Coronary artery (tissue), 2 donors: ENCODE measurements around the gene ARMS2.
A peak's percentile ranks its signal among the peaks of the same experiment; 100 is the strongest.

Experiments
- DNase-seq: peaks from one replicate; pipeline ENCODE4 v3.0.0-alpha.2; 2017; ENCODE audit warnings: low spot score
- H3K27ac ChIP-seq, 2 donors: fragments of 200-600 bp; sonication (generic); one replicate each; pipeline ENCODE4 v1.5.1; 2016 to 2019
- H3K4me3 ChIP-seq: fragments of 200-600 bp; sonication (generic); 2 replicates; pipeline ENCODE4 v1.5.1; 2016; ENCODE audit warnings: mild to moderate bottlenecking, moderate library complexity
- TF ChIP-seq, protein P1 (sequence below): fragments of 200-600 bp; sonication (generic); IDR thresholded peaks from one replicate; pipeline ENCODE4 v1.5.1; 2019; ENCODE audit warnings: antibody characterized with exemption

The ARMS2 gene

DNA sequence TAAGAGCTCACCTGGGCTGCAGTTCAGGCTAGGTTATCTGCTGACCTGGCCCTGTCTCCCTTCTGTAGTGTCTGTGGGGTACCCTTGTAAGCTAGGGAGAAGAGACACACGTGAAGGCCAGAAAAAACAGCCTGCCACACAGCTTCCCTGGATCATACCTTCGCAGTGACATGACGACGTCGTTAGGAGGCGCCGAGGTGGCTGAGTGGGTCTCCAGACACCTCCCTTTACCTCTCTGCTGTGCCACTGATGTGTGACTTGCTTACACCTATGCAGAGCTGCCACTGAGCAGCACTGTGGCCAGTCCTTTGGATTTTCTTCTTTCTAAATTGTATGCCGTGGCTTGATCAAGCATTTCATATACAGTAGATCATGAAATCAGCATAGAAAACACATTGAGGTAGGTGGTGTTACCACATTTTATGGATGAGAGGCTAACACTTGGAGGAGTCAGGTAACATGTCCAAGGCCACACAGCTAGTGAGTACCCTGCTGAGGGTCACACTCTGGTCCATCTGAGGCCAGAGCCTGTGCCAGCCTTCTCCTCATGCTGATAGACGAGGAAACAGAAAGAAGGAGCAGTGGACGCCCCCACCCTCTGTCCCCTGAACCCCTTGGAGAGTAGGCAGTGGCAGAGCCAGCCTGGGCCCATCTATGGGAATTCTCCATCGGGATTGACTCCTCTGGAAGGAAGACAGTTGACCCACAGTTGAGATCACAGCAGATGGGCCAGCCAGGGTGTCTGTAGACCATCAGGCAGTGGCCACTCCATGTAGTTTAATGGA, 30.0 kb downstream of the ARMS2 start:
- Histone ChIP-seq H3K27ac (no peak overlapping the region), H3K4me3 (no peak overlapping the region)
- TF ChIP-seq, protein P1, sequence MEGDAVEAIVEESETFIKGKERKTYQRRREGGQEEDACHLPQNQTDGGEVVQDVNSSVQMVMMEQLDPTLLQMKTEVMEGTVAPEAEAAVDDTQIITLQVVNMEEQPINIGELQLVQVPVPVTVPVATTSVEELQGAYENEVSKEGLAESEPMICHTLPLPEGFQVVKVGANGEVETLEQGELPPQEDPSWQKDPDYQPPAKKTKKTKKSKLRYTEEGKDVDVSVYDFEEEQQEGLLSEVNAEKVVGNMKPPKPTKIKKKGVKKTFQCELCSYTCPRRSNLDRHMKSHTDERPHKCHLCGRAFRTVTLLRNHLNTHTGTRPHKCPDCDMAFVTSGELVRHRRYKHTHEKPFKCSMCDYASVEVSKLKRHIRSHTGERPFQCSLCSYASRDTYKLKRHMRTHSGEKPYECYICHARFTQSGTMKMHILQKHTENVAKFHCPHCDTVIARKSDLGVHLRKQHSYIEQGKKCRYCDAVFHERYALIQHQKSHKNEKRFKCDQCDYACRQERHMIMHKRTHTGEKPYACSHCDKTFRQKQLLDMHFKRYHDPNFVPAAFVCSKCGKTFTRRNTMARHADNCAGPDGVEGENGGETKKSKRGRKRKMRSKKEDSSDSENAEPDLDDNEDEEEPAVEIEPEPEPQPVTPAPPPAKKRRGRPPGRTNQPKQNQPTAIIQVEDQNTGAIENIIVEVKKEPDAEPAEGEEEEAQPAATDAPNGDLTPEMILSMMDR = no peak
- DNase-seq = no peak

DNA sequence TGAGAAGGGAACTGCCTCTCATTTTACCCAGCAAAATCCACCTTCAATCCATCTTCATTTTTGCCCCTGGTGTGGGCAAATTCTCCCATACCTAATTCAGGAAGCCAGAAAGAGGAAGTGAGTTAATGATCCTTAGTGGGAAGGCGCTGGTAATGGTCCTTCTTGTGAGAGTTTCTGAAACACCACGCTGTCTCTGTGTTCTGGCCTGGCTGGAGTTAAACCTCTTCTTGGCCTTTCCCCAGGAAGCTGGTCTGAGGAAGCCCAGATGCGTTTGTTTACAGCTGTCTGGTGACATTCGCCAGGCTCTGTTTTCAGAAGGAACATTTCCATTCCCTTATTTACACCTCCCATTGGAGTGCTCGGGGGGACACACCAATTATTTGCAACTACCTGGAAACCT, 31.2 kb downstream of the ARMS2 start:
- Histone ChIP-seq H3K27ac (no peak overlapping the region), H3K4me3 (no peak overlapping the region)
- no peak for DNase-seq
- TF ChIP-seq, protein P1 = no peak

DNA sequence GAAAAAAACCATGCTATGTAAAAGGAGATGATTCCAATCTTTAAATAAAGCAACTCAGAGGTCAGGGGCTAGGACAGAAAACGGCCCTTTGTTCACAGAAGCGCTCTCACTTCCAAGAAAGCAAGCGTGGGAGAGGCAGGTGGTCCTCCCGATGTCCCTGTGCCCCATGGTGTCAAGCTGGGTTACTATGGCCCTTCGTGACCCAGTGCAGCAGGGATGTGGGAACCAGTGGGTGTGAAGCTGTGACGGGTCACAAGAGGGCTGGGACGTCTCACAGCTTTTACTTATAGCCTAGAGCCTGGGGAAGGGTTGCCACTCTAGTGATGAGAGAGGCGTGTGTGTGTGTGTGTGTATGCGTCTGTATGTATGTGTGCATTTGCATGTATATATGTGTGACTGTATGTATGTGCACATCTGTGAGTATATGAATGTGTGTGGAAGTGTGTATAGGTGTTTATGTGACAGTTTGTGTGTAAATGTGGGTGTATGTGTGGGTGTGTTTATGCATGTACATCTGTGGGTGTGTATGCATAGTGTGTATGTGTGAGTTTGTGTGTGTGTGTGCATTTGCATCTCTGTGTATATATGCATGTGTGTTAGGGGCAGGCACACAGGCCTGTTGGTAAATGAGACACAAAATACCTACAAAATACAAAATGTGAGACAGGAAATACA, 32.1 kb downstream of the ARMS2 start:
- TF ChIP-seq, protein P1 = no peak
- DNase-seq = no peak
- no peak overlapping the region for H3K27ac ChIP-seq
- H3K4me3 ChIP-seq = no peak overlapping the region

DNA sequence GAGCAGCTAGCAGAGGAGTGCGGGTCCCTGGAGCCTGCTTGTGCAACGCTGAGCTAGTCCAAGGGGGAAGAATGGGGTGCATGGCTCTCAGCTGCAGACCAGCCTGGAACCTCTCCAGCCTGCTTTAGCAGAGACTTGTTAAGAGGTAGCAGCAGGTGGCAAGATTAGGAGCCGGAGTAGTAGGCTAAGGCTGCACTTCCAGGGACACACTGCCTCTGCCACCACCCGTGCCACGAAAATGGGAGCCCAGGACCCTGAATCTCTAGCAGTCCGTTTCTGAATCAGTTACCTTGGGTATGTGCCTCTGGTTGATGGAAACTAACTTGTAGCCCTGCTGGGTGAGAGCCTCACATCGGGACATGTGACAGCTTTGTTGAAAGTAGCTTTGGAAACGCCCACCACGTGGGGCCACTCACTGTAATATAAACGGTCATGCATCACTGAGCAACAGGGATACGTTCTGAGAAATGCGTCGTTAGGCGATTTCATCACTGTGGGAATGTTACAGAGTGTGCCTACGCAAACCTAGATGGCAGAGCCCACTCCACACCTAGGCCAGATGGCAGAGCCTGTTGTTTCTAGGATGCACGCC, 32.8 kb downstream of the ARMS2 start:
- H3K4me3 ChIP-seq = no peak overlapping the region
- no peak for DNase-seq
- H3K27ac ChIP-seq = no peak overlapping the region
- TF ChIP-seq, protein P1 = no peak

DNA sequence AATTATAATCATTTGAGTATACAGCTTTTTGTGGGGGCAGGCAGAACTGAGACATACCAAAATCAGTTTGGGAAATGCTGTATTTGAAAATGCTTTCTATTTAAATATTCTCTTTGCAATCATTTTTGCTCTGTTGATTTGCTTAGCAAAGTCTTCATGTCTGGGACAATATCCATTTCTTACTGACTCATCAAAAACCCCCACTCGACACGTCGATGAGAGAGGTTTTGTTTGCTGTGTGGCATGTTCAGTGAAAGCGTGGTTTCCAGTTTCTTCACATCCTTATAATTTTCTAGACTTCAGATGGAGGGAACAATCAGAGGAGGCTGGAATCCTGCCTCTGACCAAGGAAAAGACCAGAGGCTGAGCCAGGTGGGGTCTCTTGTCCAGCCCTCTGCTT, 35.8 kb downstream of the ARMS2 start:
- peak overlapping the region in 1 of 2 donors; percentile 30 for H3K27ac ChIP-seq
- TF ChIP-seq, protein P1 = no peak
- DNase-seq = no peak
- H3K4me3 ChIP-seq = no peak overlapping the region

DNA sequence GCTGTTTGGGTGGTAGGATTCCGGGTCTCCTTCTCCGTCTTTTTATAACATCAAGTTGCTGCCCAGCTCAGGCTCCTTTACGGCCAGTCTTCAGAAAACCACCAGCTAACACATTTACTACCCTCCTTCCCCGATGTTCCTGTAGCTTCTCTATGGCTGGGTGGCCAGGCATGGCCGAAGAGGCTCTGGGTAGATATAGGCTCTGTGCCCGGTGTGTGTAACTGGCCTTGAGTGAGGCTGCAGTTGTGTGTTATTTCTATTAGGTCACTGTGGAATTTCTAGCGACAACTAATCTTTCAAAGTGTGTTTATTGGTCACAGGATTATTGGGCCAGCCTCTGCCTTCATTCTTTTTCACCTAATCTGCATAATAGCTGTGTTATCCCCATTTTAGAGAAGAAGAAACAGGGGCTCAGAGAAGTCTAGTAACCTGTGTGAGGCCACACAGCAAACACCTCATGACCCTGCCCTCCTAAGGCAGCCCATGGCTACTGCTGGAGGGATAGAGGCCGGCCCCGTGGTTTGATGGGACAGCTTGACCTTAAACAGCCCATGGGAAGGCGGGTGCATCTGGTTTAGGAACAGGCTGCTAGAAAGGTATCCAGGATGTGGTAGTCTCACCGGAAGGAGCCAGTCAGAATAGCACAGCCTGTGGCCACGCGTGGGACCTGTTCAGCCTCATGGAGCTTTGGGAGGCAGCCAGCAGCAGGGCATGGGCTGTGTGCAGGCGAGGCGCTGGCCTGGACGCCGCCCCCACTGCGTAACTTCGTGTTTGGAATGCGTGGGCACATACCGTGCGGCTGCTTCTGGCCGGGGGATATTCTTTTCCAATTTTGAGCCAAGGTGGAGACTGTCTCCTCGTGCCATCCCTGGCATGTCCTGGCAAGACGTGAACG, 36.6 kb downstream of the ARMS2 start:
- peak overlapping the region; percentile 30 to 64 for H3K27ac ChIP-seq
- TF ChIP-seq, protein P1 = no peak
- DNase-seq = no peak
- H3K4me3 ChIP-seq = no peak overlapping the region
